Raji (cell line): ENCODE results near the gene CCS.
A peak's percentile ranks its signal among the peaks of the same experiment; 100 is the strongest.

Experiments
- POLR2A ChIP-seq: IDR thresholded peaks from 2 replicates; pipeline ENCODE4 v1.6.1; 2011; ENCODE audit warnings: low read depth, low read length, control low read depth; ENCODE audit not compliant: insufficient read depth

Gene CCS

GRCh38 chr11:66592457-66593302, at the start of gene CCS, which contains the start of gene CCDC87:
CCS (plus strand) TSS chr11:66593185; CDS start chr11:66593262, 77 bp downstream.
CCDC87 (minus strand) TSS chr11:66593063; CDS start chr11:66593015, 48 bp downstream.
- peak; percentile 99 for TF ChIP-seq POLR2A

GRCh38 chr11:66543263-66544107, 49.5 kb upstream of the CCS start:
- TF ChIP-seq POLR2A: no peak

- TF ChIP-seq POLR2A: peak; percentile 53; the same call in 1 of the 2 replicates
These were observed 47.2 kb upstream of the CCS start, which contains the start of gene ZDHHC24 for GRCh38 chr11:66545701-66546367. ZDHHC24 (minus strand) TSS chr11:66546048; CDS start chr11:66546003, 45 bp downstream.

GRCh38 chr11:66546368-66546965, 46.5 kb upstream of the CCS start, which contains the start of gene ACTN3:
ACTN3 (plus strand) TSS chr11:66546903; CDS start chr11:66546938, 35 bp downstream.
- TF ChIP-seq POLR2A: no peak

- no peak for TF ChIP-seq POLR2A
These were observed 45.9 kb upstream of the CCS start for GRCh38 chr11:66546966-66547661.

- TF ChIP-seq POLR2A: no peak
These were observed 45.3 kb upstream of the CCS start for GRCh38 chr11:66547662-66548009.

- TF ChIP-seq POLR2A: no peak
These were observed 44.9 kb upstream of the CCS start for GRCh38 chr11:66548041-66548440.

- no peak for TF ChIP-seq POLR2A
These were observed 44.0 kb upstream of the CCS start for GRCh38 chr11:66548774-66549630.

- TF ChIP-seq POLR2A: no peak
These were observed 43.3 kb upstream of the CCS start for GRCh38 chr11:66549696-66550095.

- TF ChIP-seq POLR2A: no peak
These were observed 42.1 kb upstream of the CCS start for GRCh38 chr11:66550887-66551286.

- TF ChIP-seq POLR2A: no peak
These were observed 38.4 kb upstream of the CCS start for GRCh38 chr11:66554602-66555001.

GRCh38 chr11:66555416-66555815, 37.6 kb upstream of the CCS start:
- TF ChIP-seq POLR2A: no peak

- TF ChIP-seq POLR2A: no peak
These were observed 36.9 kb upstream of the CCS start for GRCh38 chr11:66556086-66556485.
